Ectodermal cell (in vitro differentiated cells): ENCODE measurements around the gene PPP2R1B.
"Not testable (repeated sequence)": the region's sequence is repeated elsewhere in the genome, so short reads cannot be mapped to it uniquely, and the experiment has no call there.

Experiments
- H3K27ac ChIP-seq: 2 replicates; pipeline ENCODE4 v1.7.0; 2013; ENCODE audit warnings: mild to moderate bottlenecking, low read depth, low read length; ENCODE audit not compliant: insufficient read depth, poor library complexity, severe bottlenecking
- H3K27me3 ChIP-seq: 2 replicates; pipeline ENCODE4 v1.7.0; 2013; ENCODE audit warnings: mild to moderate bottlenecking, low read length; ENCODE audit not compliant: insufficient read depth, control insufficient read depth, poor library complexity, severe bottlenecking
- H3K36me3 ChIP-seq: one replicate; pipeline ENCODE4 v1.7.0; 2013; ENCODE audit warnings: low read length; ENCODE audit not compliant: control insufficient read depth, insufficient read depth
- H3K4me1 ChIP-seq: one replicate; pipeline ENCODE4 v1.7.0; 2013; ENCODE audit warnings: low read length; ENCODE audit not compliant: control insufficient read depth, insufficient read depth
- H3K4me3 ChIP-seq: 2 replicates; pipeline ENCODE4 v1.7.0; 2013; ENCODE audit warnings: low read depth, low read length, control low read depth; ENCODE audit not compliant: insufficient read depth
- H3K9me3 ChIP-seq: 2 replicates; pipeline ENCODE4 v1.7.0; 2013; ENCODE audit warnings: mild to moderate bottlenecking, low read length, moderate library complexity; ENCODE audit not compliant: control insufficient read depth
- WGBS, 2 experiments: methylation state at CpG; one replicate each; pipeline ENCODE4 v1.1.7; 2013; ENCODE audit warnings: missing lambda C conversion rate in 2 of 2; 5-methylcytosine and 5-hydroxymethylcytosine counted together

PPP2R1B gene

DNA sequence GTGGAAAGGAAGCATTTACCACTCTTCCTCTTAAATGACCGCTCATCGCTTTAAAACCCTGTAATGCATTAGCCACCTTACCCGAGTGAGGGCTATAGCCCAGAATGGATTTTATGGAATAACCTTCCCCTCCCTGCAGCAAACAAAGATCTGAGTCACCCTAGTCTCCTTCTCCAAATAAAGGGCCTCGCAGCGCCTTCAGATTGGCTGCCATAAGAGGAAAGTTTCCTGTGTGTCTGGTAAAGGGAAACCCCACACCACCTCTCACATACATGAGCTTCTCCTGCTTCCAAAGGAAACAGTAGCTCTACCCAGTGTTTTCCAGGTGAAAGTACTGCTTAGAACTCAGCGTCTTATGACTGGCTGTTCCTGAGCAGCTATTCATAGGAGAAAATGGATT is 47.8 kb downstream of the PPP2R1B start:
- 86 to 87% methylated on average over 6 of the region's 6 CpGs for WGBS, 2 experiments
- no peaks in the 10 kb centered on the region for H3K27me3 ChIP-seq
- H3K9me3 ChIP-seq, result no peaks in the 10 kb centered on the region
- H3K4me1 ChIP-seq, result peaks cover 14% of the 10 kb centered on the region
- H3K36me3 ChIP-seq, result peaks cover 31% of the 10 kb centered on the region
- no peak overlapping the region for H3K4me3 ChIP-seq
- H3K27ac ChIP-seq, result no peak overlapping the region

GRCh38 chr11:111717660-111718059 is 48.5 kb downstream of the PPP2R1B start:
- H3K4me3 ChIP-seq, H3K9me3 ChIP-seq, H3K27me3 ChIP-seq, H3K27ac ChIP-seq: not testable (repeated sequence)
- H3K36me3 ChIP-seq, result peaks cover 24% of the 10 kb centered on the region
- H3K4me1 ChIP-seq, result peaks cover 11% of the 10 kb centered on the region
- 92 to 100% methylated on average over 2 to 3 of the region's 3 CpGs for WGBS, 2 experiments

- Histone ChIP-seq H3K27ac (no peak overlapping the region), H3K4me3 (no peak overlapping the region), H3K36me3 (peaks cover 2% of the 10 kb centered on the region), H3K9me3 (no peaks in the 10 kb centered on the region), H3K27me3 (no peaks in the 10 kb centered on the region), H3K4me1 (peaks cover 11% of the 10 kb centered on the region)
- WGBS, 2 experiments, result 93 to 96% methylated on average over 4 to 5 of the region's 5 CpGs
Observed at GRCh38 chr11:111715142-111715816, 50.9 kb downstream of the PPP2R1B start.

DNA sequence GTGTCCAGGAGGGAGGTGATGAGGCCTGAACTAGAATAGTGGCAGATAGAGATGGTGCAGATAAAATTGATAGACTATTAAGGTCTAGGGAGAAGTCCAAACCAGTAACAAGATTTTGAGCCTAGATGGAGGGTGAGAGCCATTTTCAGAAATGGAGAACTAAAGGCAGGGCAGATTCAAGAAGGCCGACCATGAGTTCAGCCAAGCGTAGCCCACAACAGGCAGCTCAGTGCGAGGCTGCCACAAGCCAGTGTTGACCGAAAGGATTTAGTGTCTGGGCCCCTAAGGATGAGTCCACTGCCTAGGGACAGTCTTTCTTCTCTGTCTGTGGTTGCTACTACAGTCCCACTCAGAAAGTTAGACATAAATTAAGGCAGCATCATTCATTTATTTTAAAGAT is 51.7 kb downstream of the PPP2R1B start:
- no peak overlapping the region for H3K4me3 ChIP-seq
- no peaks in the 10 kb centered on the region for H3K27me3 ChIP-seq
- H3K4me1 ChIP-seq, result peaks cover 11% of the 10 kb centered on the region
- H3K36me3 ChIP-seq, result no peaks in the 10 kb centered on the region
- WGBS, 2 experiments, result 89 to 91% methylated on average over 4 of the region's 4 CpGs
- no peaks in the 10 kb centered on the region for H3K9me3 ChIP-seq
- H3K27ac ChIP-seq, result no peak overlapping the region

DNA sequence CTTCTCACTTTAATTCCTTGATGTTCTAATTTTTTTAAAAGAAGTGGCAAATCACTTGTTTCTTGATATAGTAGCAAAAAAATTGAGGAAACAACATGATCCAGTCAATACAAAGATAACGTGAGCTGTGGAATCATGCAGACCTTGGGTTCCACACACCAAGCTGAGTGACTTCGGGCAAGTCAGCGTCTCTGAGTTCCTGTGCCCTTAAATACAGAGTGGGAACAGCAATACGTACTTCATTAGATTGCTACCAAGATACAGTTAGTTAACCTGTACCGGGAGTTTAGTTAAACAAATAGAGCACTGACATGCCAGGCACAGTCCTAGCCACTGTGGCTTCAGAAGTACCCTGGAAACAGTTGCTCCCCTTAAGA is 58.5 kb downstream of the PPP2R1B start:
- H3K27ac ChIP-seq, result no peak overlapping the region

DNA sequence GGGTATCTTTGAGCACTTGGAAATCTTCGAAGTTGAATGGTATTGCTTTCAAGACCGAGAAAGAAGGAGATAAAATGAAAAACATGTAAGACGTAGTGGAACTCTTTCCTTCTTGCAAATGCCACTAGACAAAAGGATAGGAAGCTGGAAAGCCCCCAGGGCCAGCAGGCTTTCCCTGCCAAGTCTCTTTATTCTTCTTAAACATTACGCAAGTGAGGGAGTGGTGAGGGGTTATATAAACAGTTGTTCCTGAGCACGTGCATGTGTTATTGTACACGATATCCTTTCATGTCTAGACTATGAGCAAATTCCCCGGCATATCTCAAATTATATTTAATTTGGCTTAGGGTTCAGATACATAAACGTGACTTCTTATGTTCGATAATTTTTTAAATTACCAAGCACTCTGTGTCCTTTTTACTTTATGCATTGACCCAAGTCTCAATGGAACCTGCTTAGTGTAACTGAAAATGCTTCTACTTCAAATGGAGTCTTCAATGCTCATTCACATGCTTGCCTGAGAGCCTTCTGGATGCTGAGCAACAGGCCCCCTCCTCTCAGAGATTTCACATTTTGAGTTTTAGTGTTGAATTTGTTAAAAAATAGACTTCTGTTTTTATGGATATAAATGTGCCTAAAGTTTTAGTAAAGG is 59.0 kb downstream of the PPP2R1B start:
- Histone ChIP-seq H3K4me3 (no peak overlapping the region), H3K9me3 (no peaks in the 10 kb centered on the region), H3K27ac (no peak overlapping the region), H3K36me3 (no peaks in the 10 kb centered on the region), H3K27me3 (no peaks in the 10 kb centered on the region), H3K4me1 (no peaks in the 10 kb centered on the region)
- 93 to 95% methylated on average over 9 of the region's 9 CpGs for WGBS, 2 experiments

More for the DNA sequence above, 58.5 kb downstream of the PPP2R1B start:
- Histone ChIP-seq H3K4me3 (no peak overlapping the region), H3K4me1 (no peaks in the 10 kb centered on the region), H3K9me3 (no peaks in the 10 kb centered on the region), H3K27me3 (no peaks in the 10 kb centered on the region), H3K36me3 (no peaks in the 10 kb centered on the region)
- WGBS, 2 experiments, result 94 to 98% methylated on average over 5 of the region's 5 CpGs

- Histone ChIP-seq H3K9me3 (no peaks in the 10 kb centered on the region), H3K4me1 (no peaks in the 10 kb centered on the region), H3K27ac (no peak overlapping the region), H3K4me3 (no peak overlapping the region), H3K27me3 (no peaks in the 10 kb centered on the region), H3K36me3 (no peaks in the 10 kb centered on the region)
- 89 to 90% methylated on average over 1 of the region's 1 CpG for WGBS, 2 experiments
Observed at GRCh38 chr11:111703576-111703975, 62.6 kb downstream of the PPP2R1B start.

DNA sequence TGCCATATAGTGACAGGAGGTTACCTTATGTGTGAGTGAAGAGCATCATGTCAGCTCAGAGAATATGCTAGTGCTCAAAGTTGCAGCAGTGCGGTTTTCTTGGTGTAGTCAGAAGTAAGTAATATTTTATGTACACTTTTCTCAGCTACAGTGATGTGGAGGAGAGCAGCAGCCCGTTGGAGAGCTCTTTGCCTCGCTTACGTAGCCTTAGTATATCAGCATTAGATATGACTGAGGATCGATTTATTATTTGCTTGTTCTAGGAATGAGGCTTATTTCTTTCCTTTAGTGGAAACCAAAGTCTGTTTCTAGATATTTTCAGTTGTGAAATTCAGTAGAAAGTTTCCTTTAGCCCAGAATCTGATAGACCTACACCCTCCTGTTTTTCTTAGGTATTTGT is 63.6 kb downstream of the PPP2R1B start:
- WGBS, 2 experiments, result 98 to 100% methylated on average over 5 of the region's 5 CpGs
- H3K27ac ChIP-seq, result no peak overlapping the region
- no peaks in the 10 kb centered on the region for H3K36me3 ChIP-seq
- H3K4me3 ChIP-seq, result no peak overlapping the region
- H3K9me3 ChIP-seq, result no peaks in the 10 kb centered on the region
- no peaks in the 10 kb centered on the region for H3K4me1 ChIP-seq
- no peaks in the 10 kb centered on the region for H3K27me3 ChIP-seq

DNA sequence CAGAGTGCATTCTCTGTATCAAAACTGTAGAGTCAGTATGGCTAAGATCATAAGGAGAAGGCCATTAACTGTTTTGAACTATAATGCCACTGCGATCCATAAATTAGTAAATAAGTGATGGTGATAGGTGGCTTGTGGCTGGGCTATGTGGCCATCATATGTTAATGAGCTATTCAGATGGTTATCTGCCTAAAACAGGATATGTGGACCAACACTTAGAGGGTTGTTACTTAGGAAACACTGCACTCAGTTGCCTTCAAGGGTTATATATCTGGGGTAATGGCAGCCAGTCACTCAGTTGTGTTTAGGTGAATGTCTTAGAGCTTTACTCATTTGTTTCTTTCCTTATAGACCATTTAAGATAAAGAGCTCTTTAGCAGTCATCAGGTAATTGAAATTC is 66.0 kb downstream of the PPP2R1B start:
- H3K36me3 ChIP-seq, result no peaks in the 10 kb centered on the region
- H3K4me3 ChIP-seq, result no peak overlapping the region
- no peaks in the 10 kb centered on the region for H3K9me3 ChIP-seq
- WGBS, 2 experiments, result 96 to 97% methylated on average over 1 of the region's 1 CpG
- H3K4me1 ChIP-seq, result no peaks in the 10 kb centered on the region
- no peaks in the 10 kb centered on the region for H3K27me3 ChIP-seq
- H3K27ac ChIP-seq, result no peak overlapping the region

DNA sequence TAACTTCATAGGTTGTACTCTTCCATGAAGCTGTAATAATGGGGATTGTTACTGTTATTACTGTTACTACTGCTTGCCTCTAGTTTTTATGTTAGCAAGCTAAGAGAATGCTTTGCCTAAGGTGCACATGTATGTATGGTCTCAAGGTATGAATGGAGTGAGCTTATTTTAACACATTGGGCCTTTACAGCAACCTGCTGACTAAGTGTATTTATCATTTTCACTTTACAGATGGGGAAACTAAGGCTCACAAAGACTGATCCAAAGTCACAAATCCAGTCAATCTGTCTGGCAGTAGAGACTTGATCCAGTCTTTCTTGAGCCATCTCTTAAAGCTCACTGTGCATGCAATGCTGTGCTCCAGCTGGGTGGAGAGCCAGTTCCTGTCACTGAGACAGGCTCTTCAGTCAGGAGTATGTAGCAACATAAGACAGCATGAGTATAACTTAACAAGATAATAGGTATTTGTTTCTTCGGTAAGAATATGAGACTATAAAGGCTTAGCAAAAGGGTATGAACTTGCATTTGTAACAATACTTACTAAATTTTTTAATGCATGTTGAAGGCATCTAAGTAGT is 66.5 kb downstream of the PPP2R1B start:
- Histone ChIP-seq H3K9me3 (no peaks in the 10 kb centered on the region), H3K4me1 (no peaks in the 10 kb centered on the region), H3K27me3 (no peaks in the 10 kb centered on the region), H3K36me3 (no peaks in the 10 kb centered on the region), H3K4me3 (no peak overlapping the region), H3K27ac (no peak overlapping the region)
- 100% methylated on average over 1 of the region's 1 CpG for WGBS, 2 experiments
